Measurements from ENCODE around the gene RTL10.

Gene RTL10

GRCh38 chr22:19831016-19831415 is 23.7 kb downstream of the RTL10 start:
- TF ChIP-seq CTCF (IDR thresholded peaks at IDR 0.05; ENCODE audit: low read depth, low read length, missing control alignments), result no peak
- DNase-seq (ENCODE audit: extremely low read depth, low read depth), result no peak
- no peak overlapping the region for H3K4me3 ChIP-seq (replicated peaks; ENCODE audit: low read depth, low read length)

GRCh38 chr22:19828035-19828401 is 26.7 kb downstream of the RTL10 start:
- TF ChIP-seq CTCF (IDR thresholded peaks at IDR 0.05; ENCODE audit: low read depth, low read length, missing control alignments), result no peak
- DNase-seq (ENCODE audit: extremely low read depth, low read depth), result no peak

GRCh38 chr22:19827341-19828034 is 27.2 kb downstream of the RTL10 start:
- TF ChIP-seq CTCF (IDR thresholded peaks at IDR 0.05; ENCODE audit: low read depth, low read length, missing control alignments), result no peak
- no peak for DNase-seq (ENCODE audit: extremely low read depth, low read depth)
- no peak overlapping the region for H3K4me3 ChIP-seq (replicated peaks; ENCODE audit: low read depth, low read length)

More at GRCh38 chr22:19828035-19828401, 26.7 kb downstream of the RTL10 start:
- H3K4me3 ChIP-seq (replicated peaks; ENCODE audit: low read depth, low read length), result no peak overlapping the region

- TF ChIP-seq CTCF (IDR thresholded peaks at IDR 0.05; ENCODE audit: low read depth, low read length, missing control alignments), result no peak
- no peak for DNase-seq (ENCODE audit: extremely low read depth, low read depth)
- H3K4me3 ChIP-seq (replicated peaks; ENCODE audit: low read depth, low read length), result no peak overlapping the region
Measured at GRCh38 chr22:19826619-19826950, 28.1 kb downstream of the RTL10 start.

- no peak for TF ChIP-seq CTCF (IDR thresholded peaks at IDR 0.05; ENCODE audit: low read depth, low read length, missing control alignments)
- H3K4me3 ChIP-seq (replicated peaks; ENCODE audit: low read depth, low read length), result no peak overlapping the region
- no peak for DNase-seq (ENCODE audit: extremely low read depth, low read depth)
Measured at GRCh38 chr22:19825904-19826618, 28.6 kb downstream of the RTL10 start.

GRCh38 chr22:19824926-19825339 is 29.7 kb downstream of the RTL10 start:
- no peak for TF ChIP-seq CTCF (IDR thresholded peaks at IDR 0.05; ENCODE audit: low read depth, low read length, missing control alignments)
- H3K4me3 ChIP-seq (replicated peaks; ENCODE audit: low read depth, low read length), result no peak overlapping the region
- no peak for DNase-seq (ENCODE audit: extremely low read depth, low read depth)
